Measurements from ENCODE around the gene RPLP1. TPM values are rescaled to one million over a fixed set of nuclear protein-coding genes. Genes with fewer than 3 reads are reported as not detected.

Gene RPLP1
- total and polyA plus RNA-seq, 2 donors (not counting 1 experiment from before 2014, with no cell fraction given), result 82.4 to 621 TPM

GRCh38 chr15:69462030-69462492 is 9.4 kb downstream of the RPLP1 start:
- Histone ChIP-seq H3K36me3 (ENCODE audit: control insufficient read depth, insufficient read depth, low read length) (no peaks in the 10 kb centered on the region), H2AFZ (ENCODE audit: low read length) (peak overlapping the region; percentile 89), H3K9me3 (ENCODE audit: control insufficient read depth, insufficient read depth, low read depth, low read length) (no peaks in the 10 kb centered on the region), H3K79me2 (ENCODE audit: control insufficient read depth, insufficient read depth, low read length) (no peaks in the 10 kb centered on the region), H4K20me1 (ENCODE audit: control insufficient read depth, extremely low read depth, insufficient read depth, low read length) (no peaks in the 10 kb centered on the region), H3K4me1 (ENCODE audit: control insufficient read depth, extremely low read depth, insufficient read depth, low read length) (peaks cover 6% of the 10 kb centered on the region), H3K9ac (ENCODE audit: insufficient read depth, low read length) (peak overlapping the region; percentile 46), H3K27me3 (ENCODE audit: control insufficient read depth, insufficient read depth, low read length) (no peaks in the 10 kb centered on the region), H3K4me3 (replicated peaks in 1 of 4; ENCODE audit: control extremely low read depth in 1 of 4, insufficient read depth in 1 of 4, low read depth in 3 of 4, low read length in 4 of 4) (peak overlapping the region; percentile 44 to 65 (median 59)), H3K4me2 (ENCODE audit: extremely low read depth, insufficient read depth, low read length) (peak overlapping the region; percentile 86), H3K27ac (ENCODE audit: insufficient read depth, low read length) (peak overlapping the region; percentile 89)
- no peak for TF ChIP-seq EZH2 (IDR thresholded peaks at IDR 0.05; ENCODE audit: low read length, missing control alignments)
- no peak for TF ChIP-seq CTCF (conservative IDR thresholded peaks at IDR 0.05 in 1 of 2, IDR thresholded peaks at IDR 0.05 in 1 of 2; ENCODE audit: low read depth in 1 of 2, low read length in 2 of 2)
- DNase-seq (ENCODE audit: low read depth in 2 of 2), result no peak

- H3K9ac ChIP-seq (ENCODE audit: insufficient read depth, low read length), result peak overlapping the region; percentile 69
- H3K4me1 ChIP-seq (ENCODE audit: control insufficient read depth, extremely low read depth, insufficient read depth, low read length), result peaks cover 6% of the 10 kb centered on the region
- H3K27ac ChIP-seq (ENCODE audit: insufficient read depth, low read length), result peak overlapping the region; percentile 89
- TF ChIP-seq EZH2 (IDR thresholded peaks at IDR 0.05; ENCODE audit: low read length, missing control alignments), result no peak
- TF ChIP-seq CTCF (conservative IDR thresholded peaks at IDR 0.05 in 1 of 2, IDR thresholded peaks at IDR 0.05 in 1 of 2; ENCODE audit: low read depth in 1 of 2, low read length in 2 of 2), result peak; percentile 72 to 78
- H3K4me3 ChIP-seq (replicated peaks in 1 of 4; ENCODE audit: control extremely low read depth in 1 of 4, insufficient read depth in 1 of 4, low read depth in 3 of 4, low read length in 4 of 4), result peak overlapping the region; percentile 44 to 71 (median 62)
- H3K9me3 ChIP-seq (ENCODE audit: control insufficient read depth, insufficient read depth, low read depth, low read length), result no peaks in the 10 kb centered on the region
- peak overlapping the region; percentile 92 for H2AFZ ChIP-seq (ENCODE audit: low read length)
- DNase-seq (ENCODE audit: low read depth in 2 of 2), result peak; percentile 98 to 99
- H4K20me1 ChIP-seq (ENCODE audit: control insufficient read depth, extremely low read depth, insufficient read depth, low read length), result no peaks in the 10 kb centered on the region
- H3K36me3 ChIP-seq (ENCODE audit: control insufficient read depth, insufficient read depth, low read length), result no peaks in the 10 kb centered on the region
- no peaks in the 10 kb centered on the region for H3K79me2 ChIP-seq (ENCODE audit: control insufficient read depth, insufficient read depth, low read length)
- peak overlapping the region; percentile 94 for H3K4me2 ChIP-seq (ENCODE audit: extremely low read depth, insufficient read depth, low read length)
- no peaks in the 10 kb centered on the region for H3K27me3 ChIP-seq (ENCODE audit: control insufficient read depth, insufficient read depth, low read length)
Observed at GRCh38 chr15:69462493-69463181, 10.0 kb downstream of the RPLP1 start.

- Histone ChIP-seq H3K4me3 (replicated peaks in 1 of 4; ENCODE audit: control extremely low read depth in 1 of 4, insufficient read depth in 1 of 4, low read depth in 3 of 4, low read length in 4 of 4) (peak overlapping the region; percentile 42 to 71 (median 57)), H4K20me1 (ENCODE audit: control insufficient read depth, extremely low read depth, insufficient read depth, low read length) (no peaks in the 10 kb centered on the region), H3K9me3 (ENCODE audit: control insufficient read depth, insufficient read depth, low read depth, low read length) (no peaks in the 10 kb centered on the region), H3K27me3 (ENCODE audit: control insufficient read depth, insufficient read depth, low read length) (no peaks in the 10 kb centered on the region), H3K4me2 (ENCODE audit: extremely low read depth, insufficient read depth, low read length) (peak overlapping the region; percentile 94), H3K79me2 (ENCODE audit: control insufficient read depth, insufficient read depth, low read length) (no peaks in the 10 kb centered on the region), H3K9ac (ENCODE audit: insufficient read depth, low read length) (peak overlapping the region; percentile 69), H2AFZ (ENCODE audit: low read length) (peak overlapping the region; percentile 92), H3K27ac (ENCODE audit: insufficient read depth, low read length) (peak overlapping the region; percentile 89), H3K4me1 (ENCODE audit: control insufficient read depth, extremely low read depth, insufficient read depth, low read length) (peaks cover 6% of the 10 kb centered on the region), H3K36me3 (ENCODE audit: control insufficient read depth, insufficient read depth, low read length) (no peaks in the 10 kb centered on the region)
- TF ChIP-seq EZH2 (IDR thresholded peaks at IDR 0.05; ENCODE audit: low read length, missing control alignments) (no peak), CTCF (conservative IDR thresholded peaks at IDR 0.05 in 1 of 2, IDR thresholded peaks at IDR 0.05 in 1 of 2; ENCODE audit: low read depth in 1 of 2, low read length in 2 of 2) (no peak)
- no peak for DNase-seq (ENCODE audit: low read depth in 2 of 2)
Observed at GRCh38 chr15:69463182-69463756, 10.7 kb downstream of the RPLP1 start.
